Retina (tissue), 1 donor: ENCODE results near the gene ATP8A1.
A peak's percentile ranks its signal among the peaks of the same experiment; 100 is the strongest.

ENCODE experiments used
- DNase-seq: peaks from one replicate; pipeline ENCODE4 v3.0.0-alpha.2; 2016

ATP8A1 gene

DNA sequence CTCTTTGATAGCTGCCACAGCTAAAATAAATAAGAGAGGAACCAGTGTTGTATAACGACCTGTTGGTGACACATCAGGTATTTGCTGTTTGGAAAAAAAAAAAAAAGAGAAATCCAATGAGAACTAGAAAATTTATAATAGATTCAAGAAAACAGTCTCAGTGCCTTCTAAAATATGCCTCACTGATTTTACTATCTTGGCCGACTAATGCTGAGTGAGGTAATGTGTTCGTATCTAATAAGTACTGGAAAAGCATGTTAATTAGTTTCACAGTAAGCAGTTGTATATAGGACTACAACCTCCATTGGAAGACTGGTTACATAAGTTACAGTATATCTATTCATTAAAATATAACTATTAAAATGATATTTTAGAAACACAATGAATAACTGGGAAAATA lies 32.4 kb downstream of the ATP8A1 start:
- DNase-seq = no peak

DNA sequence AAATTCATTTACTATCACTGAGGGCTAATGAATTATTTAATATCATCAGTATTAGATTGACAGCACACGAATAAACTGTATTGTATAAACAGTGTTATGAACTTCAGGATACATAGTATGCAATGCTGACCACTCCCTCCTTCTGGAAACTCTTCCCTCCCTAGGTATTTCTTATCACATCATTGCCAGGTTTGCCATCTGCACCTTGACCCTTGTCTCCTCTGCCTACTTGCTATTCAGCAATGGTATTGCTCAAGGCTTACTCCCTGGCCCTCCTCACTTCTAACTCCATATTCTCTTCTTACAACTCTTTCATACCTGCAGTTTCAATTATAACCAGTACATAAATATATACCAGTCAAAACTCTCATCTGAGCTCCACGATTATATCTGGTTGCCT lies 38.9 kb downstream of the ATP8A1 start:
- DNase-seq = no peak

DNA sequence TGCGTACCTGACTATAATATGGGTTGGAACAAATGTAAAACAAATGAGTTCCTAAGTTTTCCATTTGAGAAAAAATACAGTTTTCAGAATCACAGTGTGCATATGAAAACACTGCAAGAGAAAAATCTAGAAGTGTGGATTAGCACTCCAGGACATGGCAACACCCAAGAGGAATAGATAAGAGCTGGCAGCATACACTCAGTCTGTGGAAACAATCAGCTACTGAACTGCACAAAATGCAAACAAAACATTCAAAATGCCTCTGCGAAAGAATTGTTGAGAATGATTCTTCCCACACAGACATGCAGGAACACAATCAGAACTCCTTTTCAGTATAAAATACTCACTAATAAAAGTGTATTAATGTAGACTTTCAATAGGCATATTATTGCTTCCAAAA lies 39.9 kb downstream of the ATP8A1 start:
- no peak for DNase-seq

DNA sequence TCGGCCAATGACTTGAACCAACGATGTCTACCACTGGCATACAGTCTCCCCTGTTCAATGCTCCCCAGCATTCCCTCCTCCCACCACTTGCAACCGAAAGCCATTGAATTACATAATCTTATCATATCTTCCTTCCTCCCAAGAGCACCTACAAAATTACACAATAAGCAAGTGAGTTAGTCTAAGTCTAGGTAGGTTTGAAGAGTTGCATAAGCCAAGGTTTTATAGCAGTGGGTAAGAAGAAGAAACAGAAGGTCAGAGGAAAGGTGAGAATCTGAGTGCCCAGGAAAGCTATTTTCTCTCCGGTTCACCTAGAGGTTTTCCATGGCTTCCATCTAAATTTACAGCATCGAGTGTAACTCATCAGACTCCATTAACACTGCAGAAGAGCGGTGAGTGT lies 40.3 kb downstream of the ATP8A1 start:
- no peak for DNase-seq

DNA sequence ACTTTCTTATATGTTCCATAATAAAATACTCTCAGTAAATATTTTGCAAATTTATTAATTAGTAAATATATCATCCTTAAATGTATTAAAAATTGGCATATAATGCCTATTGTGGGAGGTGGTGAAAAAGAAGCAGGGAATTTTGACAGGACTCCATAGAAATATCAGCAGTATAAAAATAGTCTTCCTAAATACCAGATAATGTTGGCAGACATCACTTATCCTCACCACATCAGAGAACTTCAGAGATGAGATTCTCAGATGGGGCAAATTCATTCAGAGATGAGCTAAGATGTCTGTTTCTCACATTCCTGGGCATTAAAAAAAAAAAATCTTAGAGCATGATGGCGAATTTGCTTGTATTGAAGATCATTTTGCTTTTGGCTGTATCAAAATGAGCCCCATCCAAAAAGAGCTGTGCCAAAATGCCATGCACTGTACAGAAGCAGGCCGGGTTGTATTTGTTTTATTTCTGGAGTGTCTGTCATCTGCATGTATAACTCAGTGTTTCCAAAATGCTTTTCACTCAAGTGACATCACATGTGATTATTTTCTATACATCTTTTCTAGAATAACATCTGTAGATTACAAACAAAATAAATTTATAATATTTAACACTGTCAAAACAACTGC lies 41.7 kb downstream of the ATP8A1 start:
- DNase-seq = no peak

DNA sequence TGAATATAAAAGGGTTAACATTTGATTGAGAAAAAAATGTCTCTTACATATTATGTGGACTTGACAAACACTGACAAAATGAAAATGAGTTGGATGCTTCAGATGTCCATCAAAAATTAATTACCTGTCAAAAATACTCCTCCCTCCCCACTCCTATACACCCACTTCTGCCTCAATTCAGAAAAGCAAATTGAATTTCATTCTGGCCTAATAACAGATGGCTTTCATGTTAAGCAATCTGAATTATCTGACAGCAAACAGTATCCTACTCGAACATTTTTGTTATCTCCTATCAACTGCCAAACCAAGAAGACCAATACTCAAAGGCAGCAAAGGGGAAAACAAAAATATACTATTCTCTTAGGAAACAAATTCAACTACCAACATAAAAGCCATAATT lies 44.0 kb downstream of the ATP8A1 start:
- DNase-seq = no peak

DNA sequence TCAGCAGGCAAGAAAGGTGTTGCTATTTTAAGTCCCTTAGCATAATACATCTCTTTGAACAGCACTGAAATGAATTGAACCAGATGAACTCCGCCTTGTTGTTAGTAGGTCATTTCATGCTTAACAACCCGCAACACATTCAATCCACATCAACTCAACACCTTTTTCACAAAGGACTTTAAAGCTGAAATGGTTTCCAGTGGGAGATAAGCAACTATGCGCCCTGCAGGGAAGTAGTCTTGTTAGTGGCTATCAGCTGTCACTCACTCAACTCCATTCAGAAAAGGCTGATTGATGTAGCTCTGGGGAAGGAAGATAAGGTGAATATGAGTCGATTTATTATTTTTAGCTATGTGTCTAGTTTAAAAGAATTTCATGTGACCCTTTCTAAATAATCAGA lies 46.0 kb downstream of the ATP8A1 start:
- DNase-seq = no peak

DNA sequence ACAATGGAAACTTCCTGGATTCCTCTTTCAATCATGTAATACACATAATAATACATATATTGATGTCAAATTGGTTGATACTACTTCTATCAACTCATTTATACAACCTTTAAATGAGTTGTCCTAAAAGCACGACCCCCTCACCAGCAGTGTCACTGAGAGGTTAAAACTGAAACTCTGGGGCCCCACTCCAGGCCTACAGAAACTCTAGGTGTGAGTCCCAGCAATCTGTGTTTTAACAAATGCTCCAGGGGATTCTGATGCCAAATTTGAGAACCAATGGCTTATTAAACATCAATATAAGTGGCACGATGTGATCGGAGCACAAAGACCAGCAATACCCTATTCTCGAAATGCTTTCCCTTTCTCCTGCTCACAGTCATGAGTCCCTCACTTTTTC lies 47.9 kb downstream of the ATP8A1 start:
- DNase-seq = no peak

DNA sequence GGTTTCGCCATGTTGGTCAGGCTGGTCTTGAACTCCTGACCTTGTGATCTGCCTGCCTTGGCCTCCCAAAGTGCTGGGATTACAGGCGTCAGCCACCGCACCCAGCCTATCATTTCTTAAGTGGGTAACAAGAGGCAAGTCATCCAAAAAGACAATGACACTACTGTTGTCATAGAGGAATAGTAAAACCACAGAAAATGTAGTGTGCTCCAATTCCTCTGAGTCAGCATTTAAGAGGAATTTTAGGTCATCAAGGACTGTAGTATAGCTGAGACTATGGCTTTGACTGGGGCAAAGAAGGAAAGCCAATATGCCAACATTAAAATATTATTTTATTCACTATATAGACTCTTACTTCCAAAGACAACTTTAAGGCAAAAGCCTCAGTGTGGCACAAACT lies 48.4 kb downstream of the ATP8A1 start:
- no peak for DNase-seq

DNA sequence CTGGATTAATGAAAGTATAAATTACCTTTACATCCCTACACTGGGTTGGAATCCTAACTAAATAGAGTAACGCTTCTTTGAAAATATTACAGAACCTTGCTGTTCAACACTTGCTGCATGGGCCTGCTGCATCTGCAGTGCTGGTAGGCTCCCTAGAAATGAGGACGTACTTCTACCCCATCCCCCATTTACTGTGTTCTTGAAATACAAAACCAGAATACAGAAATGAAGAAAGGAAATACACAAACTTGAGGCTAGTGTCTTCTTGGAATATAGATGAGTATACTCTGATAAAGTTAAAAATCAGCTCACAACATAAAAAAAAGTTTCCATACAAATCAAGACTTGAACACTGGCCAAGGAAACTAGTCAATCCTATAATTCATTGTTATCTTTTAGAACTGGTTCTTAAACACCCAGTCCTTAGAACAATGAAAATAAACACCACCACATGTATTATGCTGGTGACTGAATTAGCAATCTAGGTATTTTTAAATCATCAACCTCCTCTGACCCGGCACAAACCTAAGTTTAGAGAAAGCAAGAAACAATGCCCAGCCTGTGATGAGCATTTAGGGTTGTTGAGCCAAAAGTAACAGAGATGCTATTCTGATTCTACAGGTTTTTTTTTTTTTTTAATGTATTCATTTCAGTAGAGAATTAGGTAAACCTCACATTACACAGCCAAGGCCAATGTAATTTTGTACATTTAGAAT lies 49.7 kb downstream of the ATP8A1 start:
- DNase-seq = no peak

DNA sequence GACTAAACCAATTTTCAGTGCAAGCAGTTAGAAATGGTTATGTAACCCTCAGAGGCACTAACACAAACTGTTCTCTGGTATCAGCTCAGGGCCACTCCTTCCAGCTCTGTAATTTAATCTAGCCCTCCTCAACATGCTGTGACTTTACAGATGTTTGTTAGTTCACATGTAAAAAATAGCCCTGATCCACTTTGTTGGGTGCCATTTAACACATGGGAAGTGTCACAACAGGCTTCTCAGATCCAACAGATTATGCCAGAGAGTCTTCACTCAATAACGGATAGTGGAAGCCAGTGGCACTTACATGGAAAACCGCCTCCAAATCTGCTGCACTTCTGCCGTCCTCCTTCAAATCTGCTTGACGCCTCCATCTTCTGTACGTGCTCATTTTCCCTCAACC lies 51.6 kb downstream of the ATP8A1 start:
- DNase-seq = no peak

DNA sequence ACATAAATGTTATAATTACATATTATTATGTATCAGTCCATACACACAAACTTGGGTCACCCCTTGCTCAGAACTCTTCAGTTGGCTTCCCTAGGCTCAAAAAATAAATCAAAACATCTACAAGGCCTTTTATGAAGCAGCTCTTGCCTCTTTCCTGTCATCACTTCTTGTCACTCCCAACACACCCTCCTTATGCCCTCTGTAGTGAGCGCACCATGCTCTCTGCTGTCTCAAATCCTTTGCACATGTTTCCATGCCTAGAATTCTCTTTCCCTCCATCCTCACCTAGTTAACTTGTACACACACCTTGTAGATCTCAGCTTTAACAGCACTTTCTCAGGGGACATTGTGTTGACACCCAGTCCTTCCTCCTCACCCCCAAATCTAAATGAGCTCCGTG lies 53.0 kb downstream of the ATP8A1 start:
- DNase-seq = no peak

DNA sequence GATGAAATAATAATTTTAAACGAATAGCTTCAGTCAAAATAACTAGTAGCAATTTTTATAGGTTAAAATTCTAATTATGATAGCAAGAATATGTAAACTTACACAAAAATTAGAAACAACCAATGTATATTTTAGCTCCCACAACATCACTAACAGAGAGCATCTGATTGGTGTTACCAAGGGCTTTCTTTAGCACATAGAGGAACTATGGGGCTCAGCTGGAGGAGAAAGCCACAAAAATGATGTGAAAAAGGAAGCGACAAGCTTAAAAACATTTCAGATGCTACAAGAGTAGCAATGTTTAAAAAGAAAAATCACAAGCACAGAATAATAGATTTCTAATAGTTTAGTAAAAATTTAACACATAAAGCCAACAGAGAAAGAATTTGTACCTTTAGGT lies 56.3 kb downstream of the ATP8A1 start:
- DNase-seq = no peak

DNA sequence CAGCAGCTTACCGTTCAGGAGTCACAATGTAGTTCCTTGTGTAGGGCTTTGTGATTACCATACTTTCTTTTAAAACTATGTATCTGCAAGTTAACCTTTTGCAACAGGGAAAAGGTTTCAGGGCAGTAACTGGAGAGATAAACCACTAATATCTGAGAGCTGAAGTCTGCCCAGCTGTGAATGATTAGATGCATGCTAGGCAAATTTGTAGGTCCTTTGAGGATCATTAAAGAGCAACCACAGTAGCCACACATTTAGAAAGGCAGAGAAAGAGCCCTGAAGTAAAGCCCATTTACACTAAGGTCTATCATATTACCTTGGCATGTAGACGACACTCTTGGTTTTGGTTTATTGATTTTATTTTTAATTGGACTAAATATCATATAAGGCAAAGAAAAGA lies 60.0 kb downstream of the ATP8A1 start:
- DNase-seq = no peak

DNA sequence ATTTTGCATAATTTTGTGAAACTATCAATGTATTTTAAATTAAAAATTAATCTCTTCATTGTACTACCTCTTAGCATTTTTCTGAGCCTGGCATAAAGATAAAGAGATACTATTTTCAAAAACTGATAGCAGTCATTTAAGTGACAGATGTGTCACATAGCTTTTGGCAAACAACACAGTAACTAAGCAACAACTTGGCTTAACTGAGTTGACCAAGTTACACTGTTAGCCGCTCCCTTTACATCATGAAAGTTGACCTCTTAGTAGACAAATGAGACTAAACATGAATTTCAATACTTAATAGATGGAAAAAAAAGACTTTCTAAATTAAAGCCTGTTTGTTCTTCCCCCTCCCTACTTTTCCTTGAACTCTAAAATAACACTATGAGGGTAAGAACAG lies 62.0 kb downstream of the ATP8A1 start:
- no peak for DNase-seq

DNA sequence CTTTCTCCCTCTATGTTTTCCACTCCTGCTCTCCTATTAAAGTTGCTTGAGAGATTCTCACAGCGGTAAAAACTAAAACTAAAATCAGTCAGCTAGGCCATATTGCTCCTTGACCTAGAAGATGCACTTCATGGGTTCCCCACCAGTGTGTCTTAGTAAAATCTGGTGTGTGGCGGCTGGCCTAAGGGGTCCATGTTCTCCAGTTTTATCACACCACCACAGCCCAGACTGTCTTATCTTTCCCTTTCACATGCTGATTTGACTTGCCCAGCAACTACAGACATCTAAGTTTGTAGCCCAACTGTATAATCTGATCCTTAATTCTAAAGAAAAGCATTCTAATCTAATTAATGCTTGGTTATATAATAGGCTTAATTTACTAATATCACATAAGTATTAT lies 68.0 kb downstream of the ATP8A1 start:
- DNase-seq = no peak

DNA sequence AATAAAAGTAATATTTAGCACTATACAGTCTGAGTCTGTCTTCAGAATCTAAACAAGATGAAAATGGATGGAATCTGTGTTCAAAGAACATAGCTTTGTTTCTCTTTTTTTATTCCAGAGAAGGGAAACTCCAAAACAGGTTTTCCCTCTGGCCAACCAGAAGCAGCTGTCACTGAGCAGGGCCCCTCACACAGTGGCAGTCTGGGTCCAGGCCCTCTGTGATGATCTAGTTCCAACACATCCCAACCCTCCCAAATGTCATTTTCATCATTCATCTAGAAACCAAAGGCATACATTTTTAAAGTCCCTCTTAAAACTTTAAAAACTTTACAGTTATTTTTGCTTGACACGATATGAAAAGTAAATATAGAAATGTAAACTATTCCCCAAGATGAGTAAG lies 70.1 kb downstream of the ATP8A1 start:
- DNase-seq = no peak

DNA sequence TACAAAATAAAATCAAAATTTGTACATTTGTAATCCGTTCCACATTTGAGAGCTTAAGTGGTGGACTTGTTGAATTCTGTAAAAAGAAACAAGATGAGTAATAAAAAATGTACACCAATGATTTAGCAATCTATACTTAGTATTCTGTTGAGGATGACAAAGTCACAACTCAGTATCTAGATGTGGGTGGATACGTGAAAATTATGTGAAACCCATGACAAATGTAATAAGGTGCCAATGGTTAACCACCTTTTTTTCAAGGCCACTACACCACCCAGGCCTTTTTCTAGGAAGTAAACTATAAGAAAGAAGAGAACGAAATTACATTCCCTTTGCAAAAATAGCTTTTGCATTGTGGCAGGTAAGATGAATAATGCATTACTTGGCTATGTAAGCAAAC lies 77.0 kb downstream of the ATP8A1 start:
- no peak for DNase-seq

DNA sequence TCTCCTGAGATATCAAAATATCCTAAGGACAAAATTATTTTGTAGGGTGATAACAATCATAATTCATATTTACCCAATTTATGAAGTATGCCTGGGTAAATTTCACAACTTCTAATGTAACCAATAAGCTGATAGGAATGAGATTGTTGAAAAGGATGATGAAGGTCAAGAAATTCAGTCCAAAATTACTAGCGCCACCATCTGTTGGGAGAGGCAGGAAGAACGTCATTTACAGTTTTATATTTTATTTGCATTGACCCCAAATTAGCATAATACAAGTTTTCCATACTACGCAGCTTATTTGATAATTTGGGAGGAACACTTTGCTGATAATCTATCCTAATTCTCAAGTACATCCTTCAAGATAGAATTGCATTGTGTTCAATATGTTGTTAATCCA lies 78.7 kb downstream of the ATP8A1 start:
- no peak for DNase-seq

DNA sequence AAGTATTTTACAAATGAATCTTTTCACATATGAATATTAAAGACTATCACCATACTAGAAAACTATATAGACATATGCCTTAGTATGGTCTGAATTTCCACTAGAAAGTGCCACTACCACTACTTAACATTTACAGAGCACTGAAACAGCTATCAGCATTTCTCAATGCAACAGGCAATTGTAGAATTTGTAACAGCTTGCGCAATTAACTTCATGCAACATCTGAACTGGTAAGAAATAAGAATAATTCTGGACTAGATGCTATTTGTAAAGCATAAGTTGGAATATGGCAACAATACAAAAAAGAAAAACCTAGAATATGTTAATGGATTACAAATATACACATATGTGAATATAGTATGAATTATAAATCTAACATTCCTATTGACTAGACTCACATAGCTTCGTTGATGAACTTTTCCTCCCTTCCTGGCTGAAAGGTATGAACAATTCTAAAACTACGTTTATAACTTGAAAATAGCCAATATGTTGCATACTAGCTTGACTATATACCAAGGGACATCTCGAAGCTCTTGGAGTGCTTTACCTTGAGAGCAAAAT lies 82.0 kb downstream of the ATP8A1 start:
- no peak for DNase-seq

DNA sequence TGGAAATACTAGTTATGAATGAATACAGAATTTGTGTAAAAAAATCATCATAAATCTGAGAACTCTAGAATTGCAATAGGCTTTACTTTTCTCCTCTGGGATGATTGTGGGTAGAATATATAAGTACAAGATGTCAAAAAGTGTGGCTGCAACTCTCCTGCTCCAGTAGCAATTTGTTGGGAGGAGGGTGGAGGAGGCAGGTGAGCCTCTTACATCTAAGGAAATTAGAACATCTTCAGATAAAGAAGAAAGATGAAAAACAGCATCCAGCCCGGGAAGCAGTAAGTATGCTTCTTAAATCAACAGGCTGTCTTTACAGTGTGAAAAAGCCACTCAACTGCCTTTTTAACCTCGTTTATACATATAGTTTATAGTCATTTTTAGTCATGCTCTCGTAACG lies 83.7 kb downstream of the ATP8A1 start:
- no peak for DNase-seq

DNA sequence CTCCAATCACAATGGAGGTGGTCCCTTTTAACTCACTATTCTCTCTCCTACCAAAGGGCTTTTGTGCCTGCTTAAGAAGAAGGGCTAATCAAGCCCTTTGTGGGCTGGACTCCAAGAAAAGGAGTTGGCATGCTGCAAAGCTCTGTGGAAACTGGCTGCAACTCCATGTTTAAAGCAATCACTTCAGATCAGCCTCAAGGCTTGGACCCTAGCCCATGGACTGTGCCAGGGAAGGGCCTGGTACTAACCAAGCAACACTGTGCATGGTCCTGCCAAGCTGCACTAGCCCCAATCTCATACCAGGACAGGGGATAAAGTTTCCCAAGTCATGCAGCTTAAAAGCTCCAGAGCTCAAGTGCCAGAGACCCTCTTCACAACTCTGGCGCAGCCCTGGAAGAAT lies 86.7 kb downstream of the ATP8A1 start:
- no peak for DNase-seq

DNA sequence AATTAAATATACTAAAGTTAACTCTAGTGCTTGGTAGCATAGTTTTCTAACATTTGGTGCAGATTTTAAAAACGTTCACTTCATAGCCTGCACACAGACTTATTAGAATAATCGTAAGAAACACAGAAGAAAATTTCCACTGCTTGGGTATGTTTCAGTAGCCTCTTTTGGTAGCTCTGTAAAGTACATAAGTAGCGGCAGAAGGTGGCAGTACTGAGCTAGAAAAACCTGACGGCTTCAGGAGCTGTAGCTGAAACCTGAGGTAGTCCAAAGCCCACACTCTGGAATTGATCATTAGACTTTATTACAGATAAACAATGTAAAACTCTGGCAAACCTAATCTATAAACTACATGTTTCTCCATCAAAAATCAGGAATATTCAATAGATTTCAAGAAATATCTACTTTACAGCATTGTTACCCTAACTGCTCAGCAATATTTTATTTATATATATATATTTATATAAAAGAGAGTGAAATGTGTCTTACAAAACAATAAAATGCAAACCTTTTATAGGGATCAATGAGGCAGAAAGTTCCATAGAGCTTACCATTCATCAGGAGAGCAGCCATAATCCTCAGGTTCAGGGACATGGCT lies 88.2 kb downstream of the ATP8A1 start:
- DNase-seq = peak; percentile 39

DNA sequence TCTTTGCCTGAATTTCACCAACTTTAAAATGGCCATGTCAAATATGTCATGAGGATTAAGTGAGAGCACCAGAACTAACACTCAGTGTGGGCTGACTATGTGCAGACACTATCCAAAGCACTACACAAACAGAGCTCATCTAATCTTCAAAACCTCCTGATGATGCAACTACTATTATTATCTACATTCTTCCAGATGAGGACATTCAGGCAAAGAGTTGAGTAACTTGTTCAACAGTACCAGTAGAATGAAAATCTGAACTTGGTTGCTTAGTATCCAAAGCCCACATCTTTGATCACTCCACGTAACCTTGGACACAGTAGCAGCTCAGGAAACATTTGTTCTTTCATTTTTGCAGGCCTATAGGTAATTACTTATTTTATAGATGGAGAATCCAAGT lies 90.1 kb downstream of the ATP8A1 start:
- DNase-seq = no peak
